Endothelial cell of umbilical vein (primary cell): ENCODE results near the gene COL28A1. TPM values are rescaled to one million over a fixed set of nuclear protein-coding genes. Genes with fewer than 3 reads are reported as not detected.

ENCODE experiments used
- BruUV-seq: library from RNA; stranded (reverse); fragments of 400-500 nt; replicated peaks from 2 replicates; lab custom pipeline; 2021; lab: Mats Ljungman, UMichigan
- CTCF ChIA-PET: fragments of 300-600, 350-600 bp; sonication (Branson Sonifier 250); formaldehyde crosslinking; loops from one replicate; lab custom pipeline; 2021; ENCODE audit warnings: antibody characterized with exemption, inconsistent platforms; lab: Charles Lee
- POLR2A ChIA-PET: fragments of 300-600, 350-600 bp; sonication (Branson Sonifier 250); formaldehyde crosslinking; loops from one replicate; lab custom pipeline; 2021; ENCODE audit warnings: antibody characterized with exemption, inconsistent platforms; lab: Charles Lee
- DNase-seq: peaks from one replicate; pipeline ENCODE4 v3.0.0-alpha.2; 2011; ENCODE audit warnings: low read depth, low spot score
- FAIRE-seq: peaks from 2 replicates; lab custom pipeline; 2011; peaks lifted over from hg19 to GRCh38; lab: Jason Lieb, UNC
- H2AFZ ChIP-seq: 2 replicates; pipeline ENCODE4 v1.6.0; 2012; ENCODE audit warnings: low read depth, low read length, control low read depth, inconsistent platforms
- H3K27ac ChIP-seq: 2 replicates; pipeline ENCODE4 v1.5.1; 2011; ENCODE audit warnings: low read depth, mild to moderate bottlenecking, control low read depth, low read length, moderate library complexity; ENCODE audit not compliant: insufficient read depth
- H3K27me3 ChIP-seq, 2 experiments: 2 replicates each; pipeline versions ENCODE4 v1.6.0 to v1.6.1; 2011; ENCODE audit warnings: low read length in 2 of 2, mixed read lengths in 1 of 2; ENCODE audit not compliant: control insufficient read depth in 2 of 2, insufficient read depth in 2 of 2
- H3K36me3 ChIP-seq, 2 experiments: 2 replicates in 1 of 2; 3 replicates in 1 of 2; pipeline ENCODE4 v1.5.1; 2011; ENCODE audit warnings: low read length in 2 of 2, mild to moderate bottlenecking in 1 of 2, moderate library complexity in 1 of 2; ENCODE audit not compliant: control insufficient read depth in 2 of 2, insufficient read depth in 2 of 2; ENCODE audit errors: extremely low read depth in 1 of 2
- H3K4me1 ChIP-seq: 3 replicates; pipeline ENCODE4 v1.5.1; 2011; ENCODE audit warnings: mild to moderate bottlenecking, low read length; ENCODE audit not compliant: control insufficient read depth, insufficient read depth; ENCODE audit errors: extremely low read depth
- H3K4me2 ChIP-seq: 2 replicates; pipeline ENCODE4 v1.6.1; 2011; ENCODE audit warnings: low read length, control low read depth, mixed read lengths; ENCODE audit not compliant: insufficient read depth
- H3K4me3 ChIP-seq, 3 experiments: fragments of 200-600 bp in 1 of 3; sonication (generic), shearing (Covaris generic) in 1 of 3; replicated peaks in 1 of 3; 2 replicates each; pipeline ENCODE4 v1.5.1; 2011 to 2016; ENCODE audit warnings: control low read depth in 3 of 3, low read length in 3 of 3, mild to moderate bottlenecking in 2 of 3, inconsistent platforms in 1 of 3, low read depth in 1 of 3, moderate library complexity in 1 of 3; ENCODE audit not compliant: insufficient read depth in 1 of 3
- H3K79me2 ChIP-seq: 2 replicates; pipeline ENCODE4 v1.6.0; 2012; ENCODE audit warnings: low read length, inconsistent platforms; ENCODE audit not compliant: control insufficient read depth, insufficient read depth
- H3K9ac ChIP-seq: replicated peaks from 2 replicates; pipeline ENCODE3; 2011; ENCODE audit warnings: low read length, control low read depth; ENCODE audit not compliant: insufficient read depth; ENCODE audit errors: extremely low read depth
- H3K9me1 ChIP-seq: replicated peaks from 3 replicates; pipeline ENCODE4 v1.6.0; 2011; ENCODE audit warnings: mild to moderate bottlenecking, low read length; ENCODE audit not compliant: control insufficient read depth, insufficient read depth; ENCODE audit errors: extremely low read depth
- H3K9me3 ChIP-seq: replicated peaks from 2 replicates; pipeline ENCODE4 v1.5.1; 2012; ENCODE audit warnings: low read length, inconsistent platforms; ENCODE audit not compliant: control insufficient read depth, insufficient read depth
- H4K20me1 ChIP-seq: replicated peaks from 2 replicates; pipeline ENCODE3; 2011; ENCODE audit warnings: mild to moderate bottlenecking, low read length; ENCODE audit not compliant: control insufficient read depth, insufficient read depth; ENCODE audit errors: extremely low read depth
- CTCF ChIP-seq, 2 donors: IDR thresholded peaks; 1 replicate in 1 of 2; 2 replicates in 1 of 2; pipeline ENCODE4 v1.5.1; 2011; ENCODE audit warnings: low read length in 2 of 2, mild to moderate bottlenecking in 2 of 2, moderate library complexity in 2 of 2, control low read depth in 1 of 2, inconsistent platforms in 1 of 2, low read depth in 1 of 2; ENCODE audit not compliant: insufficient read depth in 1 of 2; ENCODE audit errors: extremely low read depth in 1 of 2
- EZH2 ChIP-seq: IDR thresholded peaks from 2 replicates; pipeline ENCODE4 v1.6.1; 2012; ENCODE audit warnings: borderline replicate concordance, low read depth, mild to moderate bottlenecking, moderate library complexity, low read length, inconsistent platforms; ENCODE audit not compliant: severe bottlenecking
- FOS ChIP-seq: IDR thresholded peaks from 2 replicates; pipeline ENCODE4 v1.6.1; 2011; ENCODE audit warnings: mild to moderate bottlenecking, low read length, moderate library complexity, borderline replicate concordance; ENCODE audit not compliant: insufficient read depth
- GATA2 ChIP-seq: IDR thresholded peaks from 2 replicates; pipeline ENCODE4 v1.7.0; 2011; ENCODE audit warnings: low read depth, mild to moderate bottlenecking, moderate library complexity, mixed read lengths, low read length; ENCODE audit not compliant: insufficient read length, insufficient read depth
- JUN ChIP-seq: IDR thresholded peaks from 2 replicates; pipeline ENCODE4 v1.6.1; 2011; ENCODE audit warnings: borderline replicate concordance, low read depth; ENCODE audit not compliant: insufficient read length, insufficient read depth
- MYC ChIP-seq: IDR thresholded peaks from one replicate; pipeline ENCODE4 v1.6.1; 2011; ENCODE audit warnings: mild to moderate bottlenecking, low read depth, low read length
- POLR2A ChIP-seq: IDR thresholded peaks from 2 replicates; pipeline ENCODE4 v1.6.1; 2012; ENCODE audit warnings: low read depth, mild to moderate bottlenecking, control low read depth, low read length
- POLR2AphosphoS5 ChIP-seq: IDR thresholded peaks from 2 replicates; pipeline ENCODE4 v1.6.1; 2012; ENCODE audit warnings: low read depth, mild to moderate bottlenecking, control low read depth, low read length, moderate library complexity; ENCODE audit not compliant: insufficient read depth
- dilution Hi-C: fragments of 300-500 bp; cut with MboI; formaldehyde crosslinking; loops from one replicate; pipeline ENCODE4 v1.15.0; 2019; ENCODE audit warnings: low sequenced_read_pairs; ENCODE audit not compliant: extremely low pct_ligation_motif_present
- intact Hi-C: fragments of 100-400 bp; cut with micrococcal nuclease; formaldehyde crosslinking; loops from one replicate; pipeline ENCODE4 v1.10.0; 2022
- polyA plus RNA-seq, 4 experiments: library from polyadenylated mRNA; depleted of rRNA in 3 of 4; stranded (reverse) in 3 of 4; unstranded in 1 of 4; fragments of >200 nt; gene quantifications; 2 replicates each; pipeline versions ENCODE4 v1.2.1 to v1.2.3, GENCODE V29; 2011 to 2012; ENCODE audit warnings: missing spikeins in 1 of 4
- total RNA-seq: library from RNA; stranded (reverse); gene quantifications from 2 replicates; pipeline ENCODE4 v1.2.3, GENCODE V29; 2021
- TF ChIP-seq, protein P1 (sequence below): IDR thresholded peaks from 2 replicates; pipeline ENCODE4 v1.6.1; 2011; ENCODE audit not compliant: insufficient read depth, insufficient read length

COL28A1 gene
- total and polyA plus RNA-seq, 2 donors (not counting 3 experiments of a cell fraction or from before 2014, with no cell fraction given) = not detected

DNA sequence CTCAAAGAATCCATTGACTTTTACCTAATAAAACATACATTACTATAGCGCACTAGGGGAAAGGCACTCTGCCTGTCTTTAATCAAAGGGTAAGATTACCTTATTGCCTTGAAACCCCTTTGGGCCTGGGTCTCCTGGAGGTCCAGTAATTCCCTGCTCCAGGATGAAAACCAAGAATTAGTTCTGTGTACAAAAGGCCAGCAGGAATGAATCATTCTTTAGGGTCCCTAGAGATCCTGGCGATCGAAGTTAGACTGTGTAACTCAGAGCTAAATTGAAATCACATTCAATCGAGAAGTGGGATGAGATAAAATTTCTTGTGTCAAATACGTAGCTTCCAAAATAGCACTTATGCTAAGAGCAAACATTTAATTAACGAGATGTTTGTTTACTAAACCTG is 29.8 kb downstream of the COL28A1 start:
- Histone ChIP-seq H3K27me3 (no peaks in the 10 kb centered on the region), H3K36me3 (no peaks in the 10 kb centered on the region), H3K4me1 (no peaks in the 10 kb centered on the region), H3K4me2 (no peak overlapping the region), H3K4me3 (no peak overlapping the region), H3K9me1 (no peaks in the 10 kb centered on the region), H4K20me1 (no peaks in the 10 kb centered on the region), H2AFZ (no peak overlapping the region), H3K9ac (no peak overlapping the region), H3K9me3 (no peaks in the 10 kb centered on the region), H3K27ac (no peak overlapping the region), H3K79me2 (no peaks in the 10 kb centered on the region)
- BruUV-seq = no TSS peak
- ChIA-PET POLR2A (no interaction called here), CTCF (interaction anchor here (0.9 kb wide), 1 partner anchor 10 kb away, joined by 3 read pairs; no protein-coding TSS in a partner anchor)
- dilution Hi-C loops = no loop called here
- intact Hi-C loops = no loop called here
- no peak for DNase-seq
- no peak for FAIRE-seq
- TF ChIP-seq CTCF (IDR thresholded peaks at IDR 0.05; ENCODE audit: extremely low read depth in 1 of 2, insufficient read depth in 1 of 2, low read depth in 1 of 2, low read length in 2 of 2) = no peak
- TF ChIP-seq POLR2AphosphoS5 = no peak
- no peak for TF ChIP-seq POLR2A
- no peak for TF ChIP-seq GATA2
- TF ChIP-seq EZH2 = no peak
- TF ChIP-seq, protein P1, sequence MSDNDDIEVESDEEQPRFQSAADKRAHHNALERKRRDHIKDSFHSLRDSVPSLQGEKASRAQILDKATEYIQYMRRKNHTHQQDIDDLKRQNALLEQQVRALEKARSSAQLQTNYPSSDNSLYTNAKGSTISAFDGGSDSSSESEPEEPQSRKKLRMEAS = no peak
- no peak for TF ChIP-seq FOS
- no peak for TF ChIP-seq JUN
- no peak for TF ChIP-seq MYC
